HepG2 (cell line): ENCODE measurements around the gene PAQR6. TPM values are rescaled to one million over a fixed set of nuclear protein-coding genes. Genes with fewer than 3 reads are reported as not detected.

Source experiments
- ATAC-seq: fragments of 200-7000 bp; cut with Tn5 transposase; 3 replicates; pipeline ENCODE4 v1.9.1; 2020; ENCODE audit warnings: mild to moderate bottlenecking, moderate library complexity
- BruUV-seq: library from RNA; stranded (reverse); fragments of 400-500 nt; replicated peaks from 2 replicates; lab custom pipeline; 2021; lab: Mats Ljungman, UMichigan
- CTCF ChIA-PET: fragments of 300-600 bp; formaldehyde crosslinking; extraction: SDS; loops from one replicate; lab custom pipeline; 2021; ENCODE audit warnings: low total read pairs, inconsistent platforms, low intra/inter-chr PET ratio; lab: Yijun Ruan, JAX
- POLR2A ChIA-PET: fragments of 350-600 bp; sonication (Branson Sonifier 250); formaldehyde crosslinking; loops from one replicate; lab custom pipeline; 2020; ENCODE audit warnings: antibody characterized with exemption, inconsistent platforms; lab: Yijun Ruan, JAX
- DNase-seq: peaks from one replicate; pipeline ENCODE4 v3.0.0-alpha.2; 2015; ENCODE audit warnings: low spot score
- FAIRE-seq: peaks from 3 replicates; lab custom pipeline; 2011; peaks lifted over from hg19 to GRCh38; lab: Jason Lieb, UNC
- H2AFZ ChIP-seq: one replicate; pipeline ENCODE4 v1.6.1; 2011; ENCODE audit warnings: low read length, inconsistent platforms
- H3K27ac ChIP-seq: fragments of 300-600 bp; 3 replicates; pipeline ENCODE4 v1.8.0; 2011; ENCODE audit warnings: mixed run types, mild to moderate bottlenecking, mixed read lengths, low read length, inconsistent platforms; ENCODE audit not compliant: insufficient read depth; ENCODE audit errors: extremely low read length
- H3K27me3 ChIP-seq, 2 experiments: fragments of 200-600 bp in 1 of 2; 2 replicates in 1 of 2; 3 replicates in 1 of 2; pipeline versions ENCODE4 v1.6.0 to v1.8.0; 2011; ENCODE audit warnings: low read length in 2 of 2, mild to moderate bottlenecking in 2 of 2, moderate library complexity in 2 of 2, inconsistent platforms in 1 of 2; ENCODE audit not compliant: insufficient read depth in 2 of 2, control insufficient read depth in 1 of 2
- H3K36me3 ChIP-seq, 2 experiments: fragments of 200-600 bp in 1 of 2; replicated peaks in 1 of 2; 2 replicates in 1 of 2; 3 replicates in 1 of 2; pipeline versions ENCODE4 v1.5.1 to v1.8.0; 2011; ENCODE audit warnings: low read length in 2 of 2, inconsistent platforms in 1 of 2; ENCODE audit not compliant: insufficient read depth in 2 of 2, control insufficient read depth in 1 of 2
- H3K4me1 ChIP-seq: 2 replicates; pipeline ENCODE4 v1.5.1; 2012; ENCODE audit warnings: low read length, inconsistent platforms; ENCODE audit not compliant: insufficient read depth
- H3K4me2 ChIP-seq: 2 replicates; pipeline ENCODE4 v1.6.0; 2011; ENCODE audit warnings: low read depth, low read length, inconsistent platforms
- H3K4me3 ChIP-seq, 3 experiments: fragments of 200-600 bp in 1 of 3; sonication (generic), shearing (Covaris generic) in 1 of 3; replicated peaks in 1 of 3; 2 replicates each; pipeline ENCODE4 v1.5.1; 2011 to 2016; ENCODE audit warnings: low read length in 3 of 3, inconsistent platforms in 2 of 3, low read depth in 2 of 3, mild to moderate bottlenecking in 2 of 3, control low read depth in 1 of 3, mixed read lengths in 1 of 3; ENCODE audit not compliant: insufficient read depth in 1 of 3
- H3K79me2 ChIP-seq: one replicate; pipeline ENCODE4 v1.6.1; 2011; ENCODE audit warnings: low read length, inconsistent platforms; ENCODE audit not compliant: insufficient read depth
- H3K9ac ChIP-seq: 2 replicates; pipeline ENCODE4 v1.6.0; 2011; ENCODE audit warnings: mild to moderate bottlenecking, low read depth, low read length, inconsistent platforms; ENCODE audit not compliant: insufficient read depth
- H3K9me3 ChIP-seq: 2 replicates; pipeline ENCODE4 v1.5.1; 2012; ENCODE audit warnings: mild to moderate bottlenecking, low read length
- H4K20me1 ChIP-seq: 2 replicates; pipeline ENCODE4 v1.6.0; 2011; ENCODE audit warnings: inconsistent platforms, mild to moderate bottlenecking, low read length, moderate library complexity; ENCODE audit not compliant: insufficient read depth
- AGO2 ChIP-seq: fragments of 200-400 bp; formaldehyde crosslinking; optimal IDR thresholded peaks from 2 replicates; pipeline ENCODE3; 2017; ENCODE audit warnings: mild to moderate bottlenecking, low read depth, low read length, moderate library complexity
- GFI1 ChIP-seq: sonication (generic); formaldehyde crosslinking; IDR thresholded peaks from 2 replicates; pipeline ENCODE4 v1.5.0; 2020; ENCODE audit warnings: missing genetic modification reagents, mild to moderate bottlenecking, borderline replicate concordance
- NKX3-1 ChIP-seq: sonication (generic); formaldehyde crosslinking; IDR thresholded peaks from 2 replicates; pipeline ENCODE4 v1.5.0; 2020; ENCODE audit warnings: missing genetic modification reagents
- PLSCR1 ChIP-seq: sonication (generic); formaldehyde crosslinking; IDR thresholded peaks from 2 replicates; pipeline ENCODE4 v1.5.0; 2020; ENCODE audit warnings: missing genetic modification reagents, mild to moderate bottlenecking, borderline replicate concordance
- POGZ ChIP-seq: sonication (generic); formaldehyde crosslinking; IDR thresholded peaks from 2 replicates; pipeline ENCODE4 v1.4.0; 2020; ENCODE audit warnings: mild to moderate bottlenecking, missing genetic modification reagents
- ZFP36 ChIP-seq: fragments of 150-350 bp; IDR thresholded peaks from 2 replicates; pipeline ENCODE4 v1.6.1; 2018; ENCODE audit warnings: borderline replicate concordance, low read length, low read depth; ENCODE audit not compliant: partially characterized antibody
- ZFP36L2 ChIP-seq: sonication (generic); formaldehyde crosslinking; IDR thresholded peaks from 2 replicates; pipeline ENCODE4 v1.4.0; 2020; ENCODE audit warnings: missing genetic modification reagents
- ZNF138 ChIP-seq: sonication (generic); formaldehyde crosslinking; IDR thresholded peaks from 2 replicates; pipeline ENCODE4 v1.5.0; 2020; ENCODE audit warnings: mild to moderate bottlenecking, low read depth, missing genetic modification reagents
- WGBS: methylation state at CpG from one replicate; pipeline ENCODE4 v1.1.6; 2017; ENCODE audit warnings: low lambda C conversion rate; 5-methylcytosine and 5-hydroxymethylcytosine counted together
- in situ Hi-C: cut with HindIII; loops from 2 replicates; pipeline ENCODE4 v1.10.0; 2017; ENCODE audit warnings: low pct_unique_long_range_greater_than_20kb; ENCODE audit not compliant: extremely low pct_ligation_motif_present
- intact Hi-C: fragments of 100-400 bp; cut with micrococcal nuclease; formaldehyde crosslinking; loops from one replicate; pipeline ENCODE4 v1.10.0; 2022; ENCODE audit not compliant: unreplicated experiment
- polyA plus RNA-seq, 8 experiments: library from polyadenylated mRNA; depleted of rRNA in 3 of 8; stranded (reverse) in 7 of 8; unstranded in 1 of 8; fragments of >200 nt; fragmentation: Illumina TruSeq in 4 of 8; extraction: Trizol in 4 of 8; gene quantifications; 2 replicates each; pipeline versions ENCODE4 v1.2.1 to v1.2.3, GENCODE V29; 2011 to 2016; ENCODE audit warnings: low read depth in 4 of 8, missing spikeins in 1 of 8, mixed read lengths in 1 of 8; ENCODE audit not compliant: insufficient read depth in 1 of 8
- total RNA-seq, 5 experiments: library from RNA; depleted of rRNA; stranded (reverse); fragments of >200 nt; fragmentation: Illumina TruSeq; extraction: Trizol; gene quantifications; 2 replicates each; pipeline ENCODE4 v1.2.3, GENCODE V29; 2016; ENCODE audit warnings: low read depth in 1 of 5

PAQR6 gene
- total and polyA plus RNA-seq, 2 of the 13 experiments (the other 11 are each of a cell fraction or from before 2014, with no cell fraction given): 0.82 to 1.4 TPM

GRCh38 chr1:156238248-156238647, 9.6 kb downstream of the PAQR6 start (continued):
- no peak for TF ChIP-seq PLSCR1 (CRISPR knock-in tag)
- TF ChIP-seq ZNF138: no peak
- TF ChIP-seq POGZ (CRISPR knock-in tag): no peak
- no peak for TF ChIP-seq ZFP36L2
- no peak for TF ChIP-seq NKX3-1 (CRISPR knock-in tag)
- no peak for TF ChIP-seq ZFP36

- WGBS: 96% methylated on average over 4 of the region's 12 CpGs
- H3K9ac ChIP-seq: no peak overlapping the region
- intact Hi-C loops: no loop called here
- no peaks in the 10 kb centered on the region for H3K4me1 ChIP-seq
- no peak for DNase-seq
- no peak overlapping the region for H2AFZ ChIP-seq
- no peak overlapping the region for H3K27ac ChIP-seq
- H3K36me3 ChIP-seq: peaks cover 21 to 53% of the 10 kb centered on the region in 2 experiments
- no peak overlapping the region for H3K4me2 ChIP-seq
- no TSS peak for BruUV-seq
- no peaks in the 10 kb centered on the region for H4K20me1 ChIP-seq
- no peaks in the 10 kb centered on the region for H3K79me2 ChIP-seq
- ChIA-PET POLR2A (interaction anchor here (1.0 kb wide), 1 partner anchor 11 kb away, joined by 3 read pairs; no protein-coding TSS in a partner anchor), CTCF (no interaction called here)
- peak; percentile 69 for TF ChIP-seq AGO2
- no peak for TF ChIP-seq GFI1 (CRISPR knock-in tag)
- no peaks in the 10 kb centered on the region for H3K9me3 ChIP-seq
- no peak for FAIRE-seq
- H3K27me3 ChIP-seq: no peaks in the 10 kb centered on the region
- ATAC-seq: no peak
- H3K4me3 ChIP-seq: no peak overlapping the region
- in situ Hi-C loops: no loop called here
Measured at GRCh38 chr1:156236164-156236563, 11.7 kb downstream of the PAQR6 start.
